Measurements from ENCODE around the gene ATP5MK. TPM values are rescaled to one million over a fixed set of nuclear protein-coding genes. Genes with fewer than 3 reads are reported as not detected.
"Not testable (repeated sequence)": the region's sequence is repeated elsewhere in the genome, so short reads cannot be mapped to it uniquely, and the experiment has no call there.

The ATP5MK gene
- total and polyA plus RNA-seq, 4 donors: 186 to 1,555 (median 449) TPM

DNA sequence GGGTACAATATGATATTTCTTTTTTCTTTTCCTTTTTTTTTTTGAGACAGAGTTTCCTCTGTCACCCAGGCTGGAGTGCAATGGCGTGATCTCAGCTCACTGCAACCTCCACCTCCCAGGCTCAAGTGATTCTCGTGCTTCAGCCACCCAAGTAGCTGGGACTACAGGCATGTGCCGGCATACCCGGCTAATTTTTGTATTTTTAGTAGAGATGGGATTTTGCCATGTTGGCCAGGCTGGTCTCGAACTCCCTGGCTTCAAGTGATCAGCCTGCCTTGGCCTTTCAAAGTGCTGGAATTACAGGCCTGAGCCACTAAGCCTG is 20.8 kb upstream of the ATP5MK start:
- peaks cover 7 to 15% of the 10 kb centered on the region in 2 donors for H3K36me3 ChIP-seq (ENCODE audit: control insufficient read depth in 1 of 2, insufficient read depth in 2 of 2, low read length in 1 of 2)
- not testable (repeated sequence) for H3K9me3 ChIP-seq (ENCODE audit: control insufficient read depth, low read length); H3K27ac ChIP-seq (ENCODE audit: low read depth in 1 of 2, low read length in 2 of 2); H3K4me3 ChIP-seq (ENCODE audit: low read length in 2 of 2); H3K4me1 ChIP-seq (ENCODE audit: control insufficient read depth in 1 of 2, insufficient read depth in 2 of 2, low read length in 2 of 2); DNase-seq; ATAC-seq (ENCODE audit: low FRiP score); H3K27me3 ChIP-seq (ENCODE audit: control insufficient read depth in 1 of 2, insufficient read depth in 2 of 2, low read length in 1 of 2)
- intact Hi-C loops (cut with DNase I): loop anchor here (1.0 kb wide), 1 partner anchor 68 kb away; no protein-coding TSS in a partner anchor
- 82 to 89% methylated on average over 5 of the region's 5 CpGs for WGBS, 2 donors

DNA sequence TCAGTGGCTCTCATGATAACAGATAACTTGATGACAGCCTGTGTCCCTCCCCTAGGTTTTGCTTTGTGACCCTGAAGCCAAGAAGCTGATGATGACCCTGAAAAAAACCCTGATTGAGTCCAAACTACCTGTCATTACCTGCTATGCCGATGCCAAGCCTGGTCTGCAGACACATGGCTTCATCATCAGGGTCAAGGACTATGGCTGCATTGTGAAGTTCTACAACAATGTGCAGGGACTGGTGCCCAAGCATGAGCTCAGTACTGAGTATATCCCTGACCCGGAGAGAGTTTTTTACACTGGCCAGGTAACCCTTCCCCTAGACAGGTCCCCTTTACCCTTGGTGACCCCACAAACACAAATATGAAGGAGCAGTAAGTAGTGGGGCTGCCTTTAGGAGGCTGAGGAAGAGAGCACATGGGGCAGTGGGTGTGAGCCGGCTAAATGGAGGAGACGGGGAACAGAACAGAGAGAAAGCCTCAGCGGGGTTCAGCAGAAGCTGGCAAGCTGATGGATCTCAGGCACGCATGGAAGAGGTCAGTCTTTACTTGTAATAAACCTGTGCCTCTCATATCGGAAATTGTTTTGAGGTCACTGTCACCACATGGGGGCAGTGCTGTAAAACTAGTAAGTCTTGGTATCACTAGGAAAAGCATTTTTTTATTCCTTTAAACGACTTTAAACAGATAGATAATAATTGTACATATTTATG is 20.3 kb upstream of the ATP5MK start:
- DNase-seq: peak in 1 of 2 donors; percentile 70
- Histone ChIP-seq H3K9me3 (ENCODE audit: control insufficient read depth, low read length) (no peaks in the 10 kb centered on the region), H3K36me3 (ENCODE audit: control insufficient read depth in 1 of 2, insufficient read depth in 2 of 2, low read length in 1 of 2) (peaks cover 7 to 15% of the 10 kb centered on the region in 2 donors)

DNA sequence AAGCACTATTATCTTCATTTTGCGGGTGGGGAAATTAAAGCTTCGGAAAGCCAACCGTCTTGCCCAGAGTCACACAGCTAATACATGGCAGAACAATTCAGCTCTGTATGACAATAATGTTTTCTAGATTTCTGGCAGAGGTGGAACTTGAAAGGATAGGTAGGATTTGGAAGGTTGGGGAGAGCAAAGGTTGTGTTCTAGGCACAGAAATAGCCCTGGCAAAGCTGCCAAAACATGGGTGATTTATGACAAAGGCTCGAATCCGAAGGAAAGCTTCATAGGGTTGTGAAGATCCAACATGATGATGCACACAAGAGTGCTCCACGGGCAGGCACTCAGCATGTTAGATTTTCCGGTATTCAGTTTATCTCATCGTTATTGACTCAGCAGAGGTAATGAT is 19.3 kb upstream of the ATP5MK start:
- intact Hi-C loops (cut with DNase I): no loop called here
- no peak for ATAC-seq (ENCODE audit: low FRiP score)
- no peak overlapping the region for H3K27ac ChIP-seq (ENCODE audit: low read depth in 1 of 2, low read length in 2 of 2)
- no peak for DNase-seq
- H3K4me1 ChIP-seq (ENCODE audit: control insufficient read depth in 1 of 2, insufficient read depth in 2 of 2, low read length in 2 of 2): no peaks in the 10 kb centered on the region
- H3K4me3 ChIP-seq (ENCODE audit: low read length in 2 of 2): no peak overlapping the region
- peaks cover 7 to 15% of the 10 kb centered on the region in 2 donors for H3K36me3 ChIP-seq (ENCODE audit: control insufficient read depth in 1 of 2, insufficient read depth in 2 of 2, low read length in 1 of 2)
- no peaks in the 10 kb centered on the region for H3K27me3 ChIP-seq (ENCODE audit: control insufficient read depth in 1 of 2, insufficient read depth in 2 of 2, low read length in 1 of 2)
- WGBS, 2 donors: 69 to 76% methylated on average over 8 of the region's 8 CpGs
- H3K9me3 ChIP-seq (ENCODE audit: control insufficient read depth, low read length): no peaks in the 10 kb centered on the region

More for the DNA sequence above, 20.3 kb upstream of the ATP5MK start:
- Histone ChIP-seq H3K4me3 (ENCODE audit: low read length in 2 of 2) (no peak overlapping the region), H3K4me1 (ENCODE audit: control insufficient read depth in 1 of 2, insufficient read depth in 2 of 2, low read length in 2 of 2) (no peaks in the 10 kb centered on the region), H3K27ac (ENCODE audit: low read depth in 1 of 2, low read length in 2 of 2) (no peak overlapping the region), H3K27me3 (ENCODE audit: control insufficient read depth in 1 of 2, insufficient read depth in 2 of 2, low read length in 1 of 2) (no peaks in the 10 kb centered on the region)
- intact Hi-C loops (cut with DNase I): loop anchor here (1.0 kb wide), 1 partner anchor 69 kb away; no protein-coding TSS in a partner anchor
- 45 to 50% methylated on average over 8 of the region's 8 CpGs for WGBS, 2 donors
- peak; percentile 72 for ATAC-seq (ENCODE audit: low FRiP score)

DNA sequence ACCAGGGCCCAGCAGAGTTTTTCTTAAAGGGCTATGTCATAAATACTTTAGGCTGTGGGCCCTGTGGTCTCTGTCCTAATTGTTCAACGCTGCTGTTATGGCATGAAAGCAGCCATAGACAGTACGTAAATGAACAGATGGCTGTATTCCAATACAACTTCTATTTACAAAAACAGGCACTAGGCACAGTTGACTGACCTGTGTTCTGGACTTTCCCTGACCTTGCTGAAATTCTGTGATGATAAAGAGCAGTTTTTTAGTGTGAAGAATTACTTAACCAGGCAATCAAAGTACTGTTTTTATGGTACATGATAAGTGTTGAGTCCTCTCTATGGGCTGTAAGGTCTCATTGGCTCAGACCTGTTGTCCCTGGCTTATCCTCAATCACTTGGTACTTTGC is 17.3 kb upstream of the ATP5MK start:
- no peak overlapping the region for H3K4me3 ChIP-seq (ENCODE audit: low read length in 2 of 2)
- DNase-seq (no peak), ATAC-seq (ENCODE audit: low FRiP score) (no peak)
- no peaks in the 10 kb centered on the region for H3K27me3 ChIP-seq (ENCODE audit: control insufficient read depth in 1 of 2, insufficient read depth in 2 of 2, low read length in 1 of 2)
- WGBS, 2 donors: 82 to 87% methylated on average over 2 of the region's 2 CpGs
- no peaks in the 10 kb centered on the region for H3K4me1 ChIP-seq (ENCODE audit: control insufficient read depth in 1 of 2, insufficient read depth in 2 of 2, low read length in 2 of 2)
- no peaks in the 10 kb centered on the region for H3K9me3 ChIP-seq (ENCODE audit: control insufficient read depth, low read length)
- H3K27ac ChIP-seq (ENCODE audit: low read depth in 1 of 2, low read length in 2 of 2): no peak overlapping the region
- intact Hi-C loops (cut with DNase I): no loop called here
- peaks cover 10 to 15% of the 10 kb centered on the region in 2 donors for H3K36me3 ChIP-seq (ENCODE audit: control insufficient read depth in 1 of 2, insufficient read depth in 2 of 2, low read length in 1 of 2)

DNA sequence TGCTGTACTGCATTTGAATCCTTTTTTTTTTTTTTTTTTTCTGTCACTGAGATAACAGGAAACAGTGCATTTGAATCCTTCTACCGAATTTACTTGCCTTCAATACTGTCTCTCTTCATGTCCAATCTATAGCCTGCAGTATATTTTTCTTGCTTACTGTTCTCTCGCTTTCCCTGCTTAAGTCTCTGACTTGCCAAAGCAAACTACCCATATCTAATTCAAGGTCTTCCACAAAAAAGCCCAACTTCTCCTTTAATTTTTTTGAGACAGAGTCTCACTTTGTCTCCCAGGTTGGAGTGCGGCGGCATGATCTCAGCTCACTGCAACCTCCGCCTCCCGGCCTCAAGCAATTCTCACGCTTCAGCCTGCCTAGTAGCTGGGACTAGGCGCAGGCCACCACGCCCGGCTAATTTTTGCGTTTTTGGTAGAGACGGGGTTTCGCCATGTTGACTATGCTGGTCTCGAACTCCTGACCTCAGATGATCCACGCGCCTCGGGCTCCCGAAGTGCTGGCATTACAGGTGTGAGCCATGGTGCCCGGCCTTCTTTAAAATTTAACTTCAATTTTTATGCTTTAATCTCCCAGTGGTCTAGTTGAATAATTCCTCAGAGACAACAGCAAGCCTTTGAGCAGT is 1.0 kb upstream of the ATP5MK start:
- Histone ChIP-seq H3K27ac (ENCODE audit: low read depth in 1 of 2, low read length in 2 of 2) (no peak overlapping the region), H3K4me3 (ENCODE audit: low read length in 2 of 2) (peak overlapping the region; percentile 49 to 61), H3K27me3 (ENCODE audit: control insufficient read depth in 1 of 2, insufficient read depth in 2 of 2, low read length in 1 of 2) (no peaks in the 10 kb centered on the region), H3K9me3 (ENCODE audit: control insufficient read depth, low read length) (no peaks in the 10 kb centered on the region), H3K36me3 (ENCODE audit: control insufficient read depth in 1 of 2, insufficient read depth in 2 of 2, low read length in 1 of 2) (peaks cover 2% of the 10 kb centered on the region in 2 donors), H3K4me1 (ENCODE audit: control insufficient read depth in 1 of 2, insufficient read depth in 2 of 2, low read length in 2 of 2) (peaks cover 0 to 6% of the 10 kb centered on the region in 2 donors)
- ATAC-seq (ENCODE audit: low FRiP score) (no peak), DNase-seq (no peak)
- 58 to 60% methylated on average over 19 of the region's 19 CpGs for WGBS, 2 donors
- intact Hi-C loops (cut with DNase I): no loop called here

DNA sequence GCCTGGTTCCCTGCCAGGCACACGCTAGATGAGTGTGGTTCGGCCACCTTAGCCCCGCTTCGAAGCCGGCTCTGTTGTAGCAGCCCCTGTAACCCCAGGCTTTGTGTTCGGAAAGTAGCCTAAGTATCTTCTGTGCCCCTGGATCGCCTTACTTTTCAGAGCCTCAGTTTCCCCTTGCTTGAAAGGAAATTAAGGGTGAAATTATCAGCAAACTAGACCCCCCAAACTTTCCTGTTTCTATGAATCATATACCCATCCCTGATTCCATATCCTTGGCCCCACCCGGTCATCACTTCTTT is 463 bp upstream of the ATP5MK start:
- ATAC-seq (ENCODE audit: low FRiP score): no peak
- intact Hi-C loops (cut with DNase I): no loop called here
- no peak overlapping the region for H3K27ac ChIP-seq (ENCODE audit: low read depth in 1 of 2, low read length in 2 of 2)

DNA sequence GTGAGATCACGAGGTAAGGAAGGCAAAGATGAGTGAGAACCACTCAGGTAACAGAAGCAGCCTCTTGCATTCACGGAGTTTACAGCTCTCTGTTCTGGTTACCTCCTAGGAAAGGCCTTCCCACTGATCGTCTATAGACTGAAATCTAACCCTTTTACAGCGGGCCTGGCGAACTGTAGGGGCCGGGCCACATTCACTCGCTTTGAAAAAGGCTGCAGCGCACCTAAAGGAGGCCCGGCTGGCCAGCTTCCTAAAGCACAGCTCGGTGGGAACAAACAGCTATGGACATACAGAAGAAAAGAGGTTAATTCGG is 565 bp downstream of the ATP5MK start:
- ATAC-seq (ENCODE audit: low FRiP score) (peak; percentile 32), DNase-seq (no peak)
- Histone ChIP-seq H3K36me3 (ENCODE audit: control insufficient read depth in 1 of 2, insufficient read depth in 2 of 2, low read length in 1 of 2) (peaks cover 2% of the 10 kb centered on the region in 2 donors), H3K27me3 (ENCODE audit: control insufficient read depth in 1 of 2, insufficient read depth in 2 of 2, low read length in 1 of 2) (no peaks in the 10 kb centered on the region), H3K4me1 (ENCODE audit: control insufficient read depth in 1 of 2, insufficient read depth in 2 of 2, low read length in 2 of 2) (peaks cover 0 to 6% of the 10 kb centered on the region in 2 donors), H3K27ac (ENCODE audit: low read depth in 1 of 2, low read length in 2 of 2) (peak overlapping the region in 1 of 2 donors; percentile 63), H3K4me3 (ENCODE audit: low read length in 2 of 2) (peak overlapping the region; percentile 61 to 90), H3K9me3 (ENCODE audit: control insufficient read depth, low read length) (no peaks in the 10 kb centered on the region)
- WGBS, 2 donors: 2 to 4% methylated on average over 11 of the region's 11 CpGs
- intact Hi-C loops (cut with DNase I): no loop called here

More for the DNA sequence above, 463 bp upstream of the ATP5MK start:
- Histone ChIP-seq H3K36me3 (ENCODE audit: control insufficient read depth in 1 of 2, insufficient read depth in 2 of 2, low read length in 1 of 2) (peaks cover 2% of the 10 kb centered on the region in 2 donors), H3K27me3 (ENCODE audit: control insufficient read depth in 1 of 2, insufficient read depth in 2 of 2, low read length in 1 of 2) (no peaks in the 10 kb centered on the region), H3K9me3 (ENCODE audit: control insufficient read depth, low read length) (no peaks in the 10 kb centered on the region), H3K4me3 (ENCODE audit: low read length in 2 of 2) (peak overlapping the region; percentile 49 to 61), H3K4me1 (ENCODE audit: control insufficient read depth in 1 of 2, insufficient read depth in 2 of 2, low read length in 2 of 2) (peaks cover 0 to 6% of the 10 kb centered on the region in 2 donors)
- DNase-seq: no peak
- WGBS, 2 donors: 0 to 1% methylated on average over 8 of the region's 8 CpGs

DNA sequence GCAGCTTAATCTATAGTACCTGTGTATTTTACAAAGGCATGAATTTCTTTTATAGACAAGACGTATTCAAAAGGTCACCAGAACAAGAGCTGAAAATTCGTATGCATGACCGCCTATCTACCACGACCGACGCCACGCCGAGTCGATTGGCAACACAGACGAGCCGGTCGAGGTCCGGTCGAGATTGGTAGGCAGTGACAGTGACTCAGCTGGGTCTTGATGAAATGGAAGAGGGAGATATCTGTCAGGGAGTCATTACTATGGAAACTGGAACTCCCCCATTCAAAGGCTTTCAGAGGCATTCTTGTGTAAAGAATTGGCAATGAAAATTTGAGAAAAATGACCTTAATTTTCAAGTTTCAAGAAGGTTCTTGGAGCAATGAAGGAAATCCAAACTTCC is 2.1 kb downstream of the ATP5MK start:
- intact Hi-C loops (cut with DNase I): no loop called here
- Histone ChIP-seq H3K9me3 (ENCODE audit: control insufficient read depth, low read length) (no peaks in the 10 kb centered on the region), H3K4me1 (ENCODE audit: control insufficient read depth in 1 of 2, insufficient read depth in 2 of 2, low read length in 2 of 2) (peaks cover 0 to 6% of the 10 kb centered on the region in 2 donors), H3K4me3 (ENCODE audit: low read length in 2 of 2) (no peak overlapping the region), H3K27ac (ENCODE audit: low read depth in 1 of 2, low read length in 2 of 2) (no peak overlapping the region), H3K27me3 (ENCODE audit: control insufficient read depth in 1 of 2, insufficient read depth in 2 of 2, low read length in 1 of 2) (no peaks in the 10 kb centered on the region), H3K36me3 (ENCODE audit: control insufficient read depth in 1 of 2, insufficient read depth in 2 of 2, low read length in 1 of 2) (peaks cover 0 to 4% of the 10 kb centered on the region in 2 donors)
- DNase-seq: no peak
- ATAC-seq (ENCODE audit: low FRiP score): no peak
- 91 to 92% methylated on average over 14 of the region's 14 CpGs for WGBS, 2 donors

DNA sequence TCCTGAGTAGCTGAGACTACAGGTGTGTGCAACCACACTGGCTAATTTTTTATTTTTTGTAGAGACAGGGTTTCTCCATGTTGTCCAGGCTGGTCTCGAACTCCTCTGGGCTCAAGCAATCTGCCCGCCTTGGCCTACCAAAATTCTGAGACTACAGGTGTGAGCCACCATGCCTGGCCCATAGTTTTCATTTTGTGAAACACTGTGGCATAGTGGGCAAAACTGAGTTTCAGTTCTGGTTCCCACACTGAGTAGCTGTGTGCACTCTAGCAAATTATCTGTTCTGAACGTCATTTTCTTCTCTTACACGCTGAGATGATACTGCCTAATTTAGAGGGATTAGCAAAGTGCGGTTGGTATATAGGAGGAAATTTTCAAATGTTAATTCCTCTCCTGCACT is 13.5 kb downstream of the ATP5MK start:
- intact Hi-C loops (cut with DNase I): no loop called here
- Histone ChIP-seq H3K36me3 (ENCODE audit: control insufficient read depth in 1 of 2, insufficient read depth in 2 of 2, low read length in 1 of 2) (peaks cover 3 to 4% of the 10 kb centered on the region in 2 donors), H3K4me1 (ENCODE audit: control insufficient read depth in 1 of 2, insufficient read depth in 2 of 2, low read length in 2 of 2) (no peaks in the 10 kb centered on the region), H3K4me3 (ENCODE audit: low read length in 2 of 2) (no peak overlapping the region), H3K9me3 (ENCODE audit: control insufficient read depth, low read length) (no peaks in the 10 kb centered on the region), H3K27me3 (ENCODE audit: control insufficient read depth in 1 of 2, insufficient read depth in 2 of 2, low read length in 1 of 2) (no peaks in the 10 kb centered on the region), H3K27ac (ENCODE audit: low read depth in 1 of 2, low read length in 2 of 2) (no peak overlapping the region)
- no peak for DNase-seq
- ATAC-seq (ENCODE audit: low FRiP score): no peak
- WGBS, 2 donors: 93 to 94% methylated on average over 5 of the region's 5 CpGs
